Melanocyte of skin (primary cell): ENCODE data around the gene DMRTA1. TPM values are rescaled to one million over a fixed set of nuclear protein-coding genes. Genes with fewer than 3 reads are reported as not detected.

Source experiments
- total RNA-seq, 2 donors: library from RNA; depleted of rRNA; stranded (reverse); fragments of >200 nt; gene quantifications; 2 replicates each; pipeline ENCODE4 v1.2.3, GENCODE V29; 2012

The DMRTA1 gene, protein sequence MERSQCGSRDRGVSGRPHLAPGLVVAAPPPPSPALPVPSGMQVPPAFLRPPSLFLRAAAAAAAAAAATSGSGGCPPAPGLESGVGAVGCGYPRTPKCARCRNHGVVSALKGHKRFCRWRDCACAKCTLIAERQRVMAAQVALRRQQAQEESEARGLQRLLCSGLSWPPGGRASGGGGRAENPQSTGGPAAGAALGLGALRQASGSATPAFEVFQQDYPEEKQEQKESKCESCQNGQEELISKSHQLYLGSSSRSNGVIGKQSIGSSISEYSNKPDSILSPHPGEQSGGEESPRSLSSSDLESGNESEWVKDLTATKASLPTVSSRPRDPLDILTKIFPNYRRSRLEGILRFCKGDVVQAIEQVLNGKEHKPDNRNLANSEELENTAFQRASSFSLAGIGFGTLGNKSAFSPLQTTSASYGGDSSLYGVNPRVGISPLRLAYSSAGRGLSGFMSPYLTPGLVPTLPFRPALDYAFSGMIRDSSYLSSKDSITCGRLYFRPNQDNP
- total RNA-seq = not detected

GRCh38 chr9:22446589-22446949 is at the start of gene DMRTA1:
DMRTA1 (plus strand) TSS chr9:22446824; CDS start chr9:22447066, 242 bp downstream.

